CD4-positive, alpha-beta T cell treated with Interferon alpha-2 for 1 hour (primary cell): ENCODE measurements around the gene CEP131.
A peak's percentile ranks its signal among the peaks of the same experiment; 100 is the strongest.

Source experiments
- DNase-seq, 2 donors: peaks; one replicate each; pipeline ENCODE4 v3.0.0-alpha.2; 2020 to 2022

Gene CEP131

DNA sequence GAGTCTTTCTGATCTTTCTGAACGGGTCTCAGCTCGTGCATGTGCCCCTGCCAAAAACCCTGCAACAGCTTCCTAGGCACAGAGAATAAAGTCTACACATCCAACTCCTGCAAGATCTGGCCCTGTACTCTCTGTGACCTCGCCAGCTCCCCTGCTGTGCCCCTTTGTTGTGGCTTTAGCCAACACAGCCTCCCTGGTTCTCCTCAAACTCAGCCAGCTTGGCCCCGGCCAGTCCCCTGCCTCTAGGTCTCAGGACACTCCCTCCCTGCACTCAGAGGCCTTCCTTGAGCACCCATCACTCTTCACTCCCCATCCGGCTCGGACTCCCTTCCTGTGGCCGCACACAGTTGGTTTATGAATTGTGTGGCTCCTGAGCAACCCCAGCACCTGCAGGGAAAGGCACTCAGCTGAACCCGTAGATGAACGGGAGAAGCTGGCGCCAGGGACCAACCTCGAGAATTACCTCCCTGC lies 1.4 kb downstream of the CEP131 start:
- DNase-seq, result no peak

DNA sequence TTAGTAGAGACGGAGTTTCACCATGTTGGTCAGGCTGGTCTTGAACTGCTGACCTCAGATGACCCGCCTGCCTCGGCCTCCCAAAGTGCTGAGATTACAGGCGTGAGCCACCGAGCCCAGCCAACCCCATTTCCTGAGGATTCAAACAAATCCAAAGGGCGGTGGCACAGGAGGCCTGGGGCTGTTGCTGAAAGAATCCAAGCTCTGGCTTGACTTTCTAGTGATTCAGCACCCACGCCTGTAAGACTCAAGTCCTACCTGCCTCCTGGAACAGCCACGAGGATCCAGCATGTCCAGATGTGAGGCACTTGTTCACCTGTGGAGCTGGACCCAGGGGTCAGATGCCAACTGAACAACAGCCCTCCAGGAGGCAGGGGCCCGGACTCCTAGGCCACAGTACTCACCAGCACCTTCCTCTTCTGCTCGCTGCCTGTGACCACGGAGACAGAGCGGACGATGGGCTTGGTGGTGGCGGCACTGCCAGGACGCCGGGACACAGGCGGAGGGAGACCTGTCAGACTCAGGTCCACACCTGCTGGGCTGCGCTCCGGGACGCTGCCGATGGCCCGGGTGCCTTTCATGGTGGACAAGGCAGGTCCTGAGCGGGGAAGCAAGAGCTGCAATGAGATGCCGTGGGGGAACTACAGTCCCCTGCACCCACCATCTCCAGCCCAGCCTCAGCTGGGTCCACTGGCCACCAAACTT lies 3.1 kb downstream of the CEP131 start:
- no peak for DNase-seq

GRCh38 chr17:81218991-81219390 lies 3.8 kb downstream of the CEP131 start:
- no peak for DNase-seq

DNA sequence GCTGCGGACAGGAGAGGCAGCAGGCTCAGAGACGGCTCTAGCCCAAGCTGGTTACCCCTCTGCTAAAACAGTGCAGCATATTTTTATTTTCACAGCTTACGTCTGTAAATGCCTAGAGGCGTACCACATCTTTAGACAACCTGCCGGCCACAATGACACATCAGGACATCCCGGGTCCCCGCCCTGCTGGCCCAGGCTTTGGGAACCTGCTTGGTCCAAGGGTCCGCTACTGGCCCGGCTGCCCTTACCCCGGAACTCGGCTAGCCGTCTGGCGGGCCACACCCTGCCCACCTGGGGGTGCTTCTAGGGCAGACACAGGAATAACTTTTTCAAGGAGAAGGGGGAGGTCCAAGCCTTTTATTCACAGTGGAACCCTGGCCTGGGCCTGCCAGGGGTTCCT lies 4.3 kb downstream of the CEP131 start:
- no peak for DNase-seq

- DNase-seq, result no peak
These were observed 5.3 kb downstream of the CEP131 start for GRCh38 chr17:81217491-81217890.

DNA sequence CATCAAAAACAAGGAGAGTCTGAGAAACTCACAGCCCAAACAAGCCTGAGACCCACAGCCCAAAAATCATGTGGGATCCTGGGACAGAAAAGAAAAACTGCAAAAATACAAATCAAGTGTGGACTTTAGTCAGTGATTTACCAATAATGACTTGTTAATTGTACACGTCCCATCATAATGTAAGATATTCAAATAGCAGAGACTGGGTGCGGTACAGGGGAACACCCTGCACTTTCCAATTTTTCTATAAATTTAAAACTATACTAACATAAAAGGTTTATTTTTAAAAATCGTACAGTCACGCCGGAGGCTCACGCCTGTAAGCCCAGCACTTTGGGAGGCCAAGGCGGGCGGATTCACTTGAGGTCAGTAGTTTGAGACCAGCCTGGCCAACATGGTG lies 8.8 kb downstream of the CEP131 start:
- DNase-seq, result no peak

GRCh38 chr17:81212365-81212764 lies 10.4 kb downstream of the CEP131 start:
- DNase-seq, result no peak

GRCh38 chr17:81210868-81211267 lies 11.9 kb downstream of the CEP131 start:
- no peak for DNase-seq

GRCh38 chr17:81210466-81210865 lies 12.3 kb downstream of the CEP131 start:
- no peak for DNase-seq

- DNase-seq, result no peak
These were observed 13.6 kb downstream of the CEP131 start for GRCh38 chr17:81209141-81209540.

DNA sequence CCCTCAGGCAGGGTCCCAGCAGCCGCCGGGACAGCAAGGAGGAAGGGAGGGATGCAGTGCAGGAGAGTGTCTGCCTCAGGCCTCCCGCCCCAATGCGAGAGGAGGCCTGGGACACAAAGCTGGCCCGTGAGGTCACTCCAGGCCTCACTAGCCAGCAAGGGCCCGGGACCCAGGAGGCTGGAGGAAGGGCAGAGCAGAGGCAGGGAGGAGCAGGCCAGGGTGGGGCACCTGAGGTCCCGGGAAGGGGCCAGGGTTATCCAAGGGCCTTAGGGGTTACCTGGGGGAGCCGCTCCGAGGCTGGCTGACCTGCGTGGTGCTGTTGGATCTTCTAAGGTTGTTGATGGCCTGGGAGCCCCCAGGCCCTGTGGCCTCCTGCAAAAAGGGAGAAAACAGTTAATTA lies 14.1 kb downstream of the CEP131 start:
- DNase-seq, result no peak

GRCh38 chr17:81207610-81208581 lies 14.9 kb downstream of the CEP131 start:
- DNase-seq, result no peak

GRCh38 chr17:81206657-81207056 lies 16.1 kb downstream of the CEP131 start:
- no peak for DNase-seq

DNA sequence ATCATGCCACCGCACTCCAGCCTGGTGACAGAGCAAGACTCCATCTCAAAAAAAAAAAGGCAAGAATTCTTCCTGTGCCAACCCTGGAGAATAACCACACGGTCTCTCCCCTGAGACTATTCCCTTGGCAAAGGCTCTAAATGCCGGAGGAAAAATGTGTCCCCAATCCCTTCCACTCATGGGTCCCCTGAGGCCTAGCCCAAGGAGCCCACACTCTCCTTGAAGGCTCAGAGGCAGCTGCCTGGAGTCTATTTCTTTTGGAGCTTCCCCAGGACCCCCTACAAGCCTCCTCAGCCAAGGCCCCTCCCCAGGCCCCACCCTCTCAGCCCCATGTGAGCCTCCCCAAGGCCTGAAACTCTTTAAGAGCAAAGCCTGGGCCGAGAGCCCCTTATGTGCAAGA lies 16.6 kb downstream of the CEP131 start:
- DNase-seq, result no peak

- no peak for DNase-seq
These were observed 18.2 kb downstream of the CEP131 start for GRCh38 chr17:81204578-81204977.

GRCh38 chr17:81203136-81203535 lies 19.6 kb downstream of the CEP131 start:
- no peak for DNase-seq

- no peak for DNase-seq
These were observed 20.4 kb downstream of the CEP131 start for GRCh38 chr17:81202318-81202717.

- DNase-seq, result peak; percentile 30 to 38
These were observed 21.8 kb downstream of the CEP131 start for GRCh38 chr17:81200695-81201580.

GRCh38 chr17:81200201-81200600 lies 22.6 kb downstream of the CEP131 start:
- no peak for DNase-seq

DNA sequence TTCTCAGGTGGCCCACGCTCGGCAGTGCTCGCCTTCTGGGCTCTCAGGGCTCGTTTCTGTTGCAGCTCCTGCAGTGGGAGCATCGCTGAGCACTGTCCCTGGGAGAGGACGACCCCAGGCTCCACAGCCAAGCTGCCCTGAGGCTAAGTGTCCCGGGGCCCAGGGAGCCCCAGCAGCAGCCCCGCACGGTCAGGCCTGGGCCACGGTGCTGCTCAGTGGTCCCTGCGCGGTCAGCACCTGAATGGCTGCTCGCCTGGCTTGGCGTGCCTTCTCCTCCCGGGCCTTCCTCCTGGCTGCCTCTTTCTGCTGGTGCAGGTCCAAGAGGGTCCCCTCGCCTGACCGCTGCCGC lies 23.3 kb downstream of the CEP131 start:
- no peak for DNase-seq

DNA sequence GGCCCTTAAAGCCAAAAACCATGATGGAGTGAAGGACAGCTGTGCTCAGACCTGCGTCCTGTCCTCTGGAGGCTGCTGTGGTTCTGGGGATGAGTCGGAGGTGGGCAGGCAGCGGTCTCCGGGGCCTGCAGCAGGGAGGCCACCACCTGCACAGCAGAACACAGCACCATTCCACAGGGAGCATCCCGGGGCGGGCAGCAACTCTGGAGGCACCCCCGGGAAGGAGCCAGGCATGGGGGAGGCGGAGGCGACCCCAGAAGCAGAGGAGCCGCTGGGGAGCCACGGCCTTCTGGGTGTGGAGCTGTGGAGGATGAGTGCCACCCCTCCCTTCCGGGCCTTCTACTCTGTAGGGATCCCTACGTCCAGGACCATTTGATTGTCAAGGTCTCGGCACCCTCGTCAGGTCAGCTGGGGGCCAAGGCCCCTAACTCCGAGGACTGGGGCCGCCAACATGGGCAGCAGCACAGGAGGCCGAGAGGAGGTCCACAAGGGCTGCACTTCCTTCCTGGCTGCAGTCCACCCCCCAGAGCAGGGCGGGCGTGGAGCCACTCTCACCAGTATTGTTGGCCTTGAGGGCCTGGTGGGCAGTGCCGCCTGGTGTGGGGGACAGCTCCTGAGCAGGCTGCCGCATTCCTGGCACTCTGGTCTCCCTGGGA lies 23.8 kb downstream of the CEP131 start:
- DNase-seq, result no peak

DNA sequence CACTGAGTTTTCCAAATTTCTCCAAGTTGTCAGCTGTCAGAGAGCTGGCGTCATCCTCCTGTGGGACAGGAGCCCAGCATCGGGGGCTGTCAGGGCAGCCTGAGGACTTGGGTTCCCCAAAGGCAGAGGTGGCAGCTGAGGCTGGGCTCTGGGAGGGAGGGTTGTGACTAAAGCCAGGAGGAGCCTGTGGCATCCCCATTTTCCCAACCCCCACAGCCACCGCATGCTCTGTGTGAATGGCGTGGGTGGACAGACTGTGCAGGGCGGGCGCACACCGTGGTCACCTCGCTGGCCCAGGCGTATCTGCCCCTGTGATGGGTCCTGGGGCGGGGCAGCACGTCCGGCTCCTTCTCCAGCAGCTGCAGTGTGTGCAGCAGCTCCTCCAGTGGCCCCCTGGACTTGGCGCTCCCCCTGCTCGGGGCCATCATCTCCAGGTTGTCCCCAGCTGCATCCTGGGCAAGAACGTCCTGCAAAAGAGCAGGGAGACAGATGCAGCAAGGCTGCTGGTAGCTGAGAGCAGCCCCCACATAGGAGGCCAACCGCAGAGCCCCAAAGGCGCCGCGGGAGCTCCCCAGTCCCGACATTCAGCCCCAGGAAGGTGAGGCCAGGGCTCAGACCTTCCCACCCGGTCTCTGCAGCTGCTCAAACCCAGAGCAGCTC lies 24.8 kb downstream of the CEP131 start:
- DNase-seq, result no peak
